Subcutaneous abdominal adipose tissue (tissue), 5 donors: ENCODE data around the gene EWSR1.

Experiments
- H3K27ac ChIP-seq: one replicate; pipeline ENCODE4 v1.7.0; 2013; ENCODE audit warnings: low read depth, mild to moderate bottlenecking, inconsistent platforms, low read length, moderate library complexity
- H3K27me3 ChIP-seq, 5 donors: one replicate each; pipeline ENCODE4 v1.7.0; 2013; ENCODE audit warnings: low read length in 5 of 5, inconsistent platforms in 1 of 5; ENCODE audit not compliant: control insufficient read depth in 5 of 5, insufficient read depth in 4 of 5
- H3K36me3 ChIP-seq, 5 donors: one replicate each; pipeline ENCODE4 v1.7.0; 2013; ENCODE audit warnings: low read length in 5 of 5; ENCODE audit not compliant: control insufficient read depth in 5 of 5, insufficient read depth in 5 of 5
- H3K4me1 ChIP-seq, 5 donors: one replicate each; pipeline ENCODE4 v1.7.0; 2013; ENCODE audit warnings: low read length in 5 of 5, mild to moderate bottlenecking in 3 of 5, moderate library complexity in 1 of 5; ENCODE audit not compliant: control insufficient read depth in 5 of 5, insufficient read depth in 5 of 5
- H3K4me3 ChIP-seq, 5 donors: one replicate each; pipeline ENCODE4 v1.7.0; 2013; ENCODE audit warnings: low read length in 5 of 5, low read depth in 1 of 5
- H3K9ac ChIP-seq, 5 donors: one replicate each; pipeline ENCODE4 v1.7.0; 2013; ENCODE audit warnings: low read length in 5 of 5, mild to moderate bottlenecking in 4 of 5, moderate library complexity in 3 of 5
- H3K9me3 ChIP-seq, 5 donors: one replicate each; pipeline ENCODE4 v1.7.0; 2013; ENCODE audit warnings: low read length in 5 of 5; ENCODE audit not compliant: control insufficient read depth in 5 of 5
- donor health status: healthy.
- donor health status: healthy.
- donor health status: healthy.
- donor health status: healthy.
- donor health status: healthy.

Gene EWSR1

DNA sequence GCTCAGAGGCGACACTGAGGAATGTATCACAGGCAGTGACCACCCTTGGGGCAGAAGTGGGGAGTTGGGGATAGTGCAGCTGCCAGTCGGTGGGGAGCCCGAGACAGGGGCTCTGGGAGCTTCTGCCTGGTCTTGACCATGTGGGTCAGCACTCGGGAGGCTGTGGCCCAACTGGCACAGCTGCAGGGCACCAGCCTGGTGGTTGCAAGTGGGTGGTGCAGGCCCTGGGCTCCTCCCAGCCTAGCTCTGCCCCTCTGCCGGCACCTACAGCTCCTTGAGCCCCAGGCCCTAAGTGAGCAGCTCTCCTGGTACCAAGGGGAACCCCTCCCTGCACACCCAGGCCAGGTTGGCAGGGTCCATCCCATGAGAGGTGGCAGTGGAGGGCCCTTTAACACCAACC is 60.0 kb downstream of the EWSR1 start:
- Histone ChIP-seq H3K4me1 (peaks cover 0 to 14% (median 8%) of the 10 kb centered on the region in 5 donors), H3K36me3 (peaks cover 0 to 71% (median 58%) of the 10 kb centered on the region in 5 donors), H3K27me3 (no peaks in the 10 kb centered on the region), H3K4me3 (no peak overlapping the region), H3K9ac (no peak overlapping the region), H3K27ac (no peak overlapping the region), H3K9me3 (no peaks in the 10 kb centered on the region)

DNA sequence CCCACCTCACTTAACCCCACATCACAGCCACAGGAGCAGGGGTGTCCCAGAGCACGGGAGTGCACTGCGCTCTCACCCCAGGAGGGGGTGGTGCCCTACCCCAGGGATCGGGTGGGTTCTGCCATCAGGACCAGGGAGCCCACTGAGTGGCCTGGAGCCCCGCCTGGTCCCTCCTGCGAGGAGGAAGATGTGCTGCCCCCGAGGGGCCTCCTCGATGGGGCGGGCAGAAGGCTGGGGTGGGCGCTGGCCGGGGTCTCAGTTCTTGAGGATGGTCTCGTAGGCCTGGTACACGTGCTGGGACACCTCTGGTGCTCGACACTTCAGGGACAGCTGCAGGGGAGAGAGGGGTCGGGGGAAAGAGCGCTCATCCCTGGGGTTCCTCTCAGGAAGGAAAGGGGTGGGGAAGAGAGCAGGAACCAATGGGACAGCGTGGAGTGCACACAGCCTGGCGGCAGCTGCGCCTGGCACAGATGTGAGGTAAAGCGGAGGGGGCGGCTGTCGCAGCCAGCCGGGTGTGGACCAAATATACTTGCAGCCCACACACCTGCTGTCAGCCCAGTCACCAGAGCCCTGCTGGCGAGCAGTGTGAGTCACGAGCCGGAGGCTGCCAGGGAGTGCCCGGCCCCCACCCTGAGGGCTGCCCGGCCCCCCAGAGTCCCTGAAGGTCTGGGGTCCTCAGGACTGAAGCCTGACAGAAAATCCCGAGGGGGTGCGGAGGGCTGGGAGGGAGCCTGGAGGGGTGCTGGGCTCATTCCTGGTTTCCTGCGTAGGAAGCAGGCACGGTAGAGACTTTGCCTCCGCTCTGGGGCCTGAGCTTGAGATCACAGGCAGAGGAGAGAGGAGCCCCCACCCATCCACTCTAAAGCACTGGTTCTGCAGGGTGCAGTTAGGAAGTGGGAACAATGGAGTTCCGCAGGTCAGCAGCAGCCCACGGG is 60.8 kb downstream of the EWSR1 start:
- Histone ChIP-seq H3K4me1 (peaks cover 0 to 14% (median 8%) of the 10 kb centered on the region in 5 donors), H3K27me3 (no peaks in the 10 kb centered on the region), H3K4me3 (no peak overlapping the region), H3K9me3 (no peaks in the 10 kb centered on the region), H3K36me3 (peaks cover 0 to 78% (median 61%) of the 10 kb centered on the region in 5 donors), H3K9ac (no peak overlapping the region), H3K27ac (no peak overlapping the region)

DNA sequence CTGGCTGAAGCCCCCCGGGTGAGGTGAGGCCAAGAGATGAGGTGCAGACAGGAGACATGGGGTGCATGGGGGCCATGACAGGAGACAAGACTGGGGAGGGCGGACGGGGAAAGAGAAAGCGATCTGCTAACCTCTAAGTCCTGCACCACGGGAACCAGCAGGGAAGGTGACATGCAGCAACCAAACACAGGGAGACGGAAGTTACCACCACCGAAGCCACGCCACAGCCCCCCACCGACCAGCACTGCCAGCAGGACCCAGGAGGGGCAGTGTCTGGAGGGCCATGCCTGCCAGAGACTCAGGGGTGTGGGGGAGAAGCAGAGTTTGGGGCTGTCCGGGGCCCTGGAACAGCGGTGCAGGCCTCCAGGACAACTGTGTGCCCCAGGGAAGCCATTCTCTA is 61.5 kb downstream of the EWSR1 start:
- Histone ChIP-seq H3K27ac (no peak overlapping the region), H3K4me3 (no peak overlapping the region), H3K27me3 (no peaks in the 10 kb centered on the region), H3K36me3 (peaks cover 0 to 86% (median 68%) of the 10 kb centered on the region in 5 donors), H3K9ac (no peak overlapping the region), H3K4me1 (peaks cover 0 to 14% (median 8%) of the 10 kb centered on the region in 5 donors), H3K9me3 (no peaks in the 10 kb centered on the region)

DNA sequence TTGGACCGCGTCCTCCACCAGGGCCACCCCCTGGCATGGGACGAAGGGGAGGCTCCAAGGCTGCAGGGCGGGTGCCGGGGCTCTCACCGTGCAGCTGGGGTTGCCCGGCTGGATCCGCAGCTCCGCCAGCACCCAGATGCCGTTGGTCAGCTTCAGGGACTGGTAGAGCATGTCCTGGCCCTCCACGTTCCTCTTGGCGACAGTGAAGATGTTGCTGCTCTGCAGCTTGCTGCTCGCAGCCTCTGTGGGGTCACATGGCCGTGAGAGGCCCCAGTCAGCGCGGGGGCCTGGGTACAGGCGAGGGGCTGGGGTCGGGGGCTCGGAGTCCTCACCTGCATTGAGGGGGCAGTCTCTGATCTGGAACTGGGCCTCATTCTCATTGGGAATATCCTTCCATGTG is 62.2 kb downstream of the EWSR1 start:
- no peak overlapping the region for H3K27ac ChIP-seq
- peaks cover 0 to 92% (median 76%) of the 10 kb centered on the region in 5 donors for H3K36me3 ChIP-seq

DNA sequence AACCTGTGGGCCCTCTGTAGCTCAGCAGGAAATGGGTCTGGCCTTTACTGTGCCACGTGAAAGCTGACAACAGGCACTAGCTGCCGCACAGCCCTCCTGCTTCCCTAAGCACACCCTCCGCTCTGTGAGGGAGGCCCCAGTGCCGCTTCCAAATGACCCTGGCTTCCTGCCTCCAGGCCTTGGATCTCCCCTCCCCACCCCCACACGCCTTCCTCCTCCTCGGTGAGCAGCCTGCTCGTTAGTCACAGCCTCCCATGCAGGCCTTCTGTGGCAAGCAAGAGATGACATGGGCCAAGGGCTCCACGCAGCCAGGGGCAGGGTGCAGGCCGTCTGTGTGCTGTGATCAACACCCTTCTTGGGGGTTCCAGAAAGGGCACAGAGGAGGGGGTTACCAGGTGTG is 62.7 kb downstream of the EWSR1 start:
- Histone ChIP-seq H3K36me3 (peaks cover 0 to 97% (median 78%) of the 10 kb centered on the region in 5 donors), H3K4me1 (peaks cover 0 to 13% (median 8%) of the 10 kb centered on the region in 5 donors), H3K9me3 (no peaks in the 10 kb centered on the region), H3K27me3 (no peaks in the 10 kb centered on the region), H3K27ac (no peak overlapping the region), H3K4me3 (no peak overlapping the region), H3K9ac (no peak overlapping the region)

More for the DNA sequence above, 62.2 kb downstream of the EWSR1 start:
- H3K27me3 ChIP-seq, result no peaks in the 10 kb centered on the region
- no peak overlapping the region for H3K9ac ChIP-seq
- H3K9me3 ChIP-seq, result no peaks in the 10 kb centered on the region
- no peak overlapping the region for H3K4me3 ChIP-seq
- peaks cover 0 to 14% (median 8%) of the 10 kb centered on the region in 5 donors for H3K4me1 ChIP-seq

DNA sequence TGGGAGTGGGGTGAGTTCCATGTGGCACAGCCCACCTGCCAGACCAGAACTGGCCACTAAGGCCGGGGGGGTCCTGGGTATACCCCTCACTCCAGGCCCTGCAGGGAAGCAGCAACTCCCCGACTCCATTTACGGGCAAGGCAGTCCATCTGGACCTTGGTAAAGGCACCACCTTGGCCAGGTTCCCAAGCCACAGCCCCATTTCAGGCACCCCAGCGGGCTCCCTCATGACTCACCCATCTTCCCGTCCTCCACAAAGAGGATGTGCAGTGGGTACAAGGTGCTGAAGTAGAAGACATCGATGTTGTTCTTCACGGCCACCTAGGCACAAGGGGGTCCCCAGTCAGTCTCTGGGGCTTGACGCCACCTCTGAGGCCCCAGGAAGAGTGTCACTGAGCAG is 63.1 kb downstream of the EWSR1 start:
- Histone ChIP-seq H3K36me3 (peaks cover 0 to 99% (median 83%) of the 10 kb centered on the region in 5 donors), H3K27me3 (no peaks in the 10 kb centered on the region), H3K27ac (no peak overlapping the region), H3K4me3 (no peak overlapping the region), H3K4me1 (peaks cover 0 to 9% (median 7%) of the 10 kb centered on the region in 5 donors), H3K9me3 (no peaks in the 10 kb centered on the region), H3K9ac (no peak overlapping the region)

DNA sequence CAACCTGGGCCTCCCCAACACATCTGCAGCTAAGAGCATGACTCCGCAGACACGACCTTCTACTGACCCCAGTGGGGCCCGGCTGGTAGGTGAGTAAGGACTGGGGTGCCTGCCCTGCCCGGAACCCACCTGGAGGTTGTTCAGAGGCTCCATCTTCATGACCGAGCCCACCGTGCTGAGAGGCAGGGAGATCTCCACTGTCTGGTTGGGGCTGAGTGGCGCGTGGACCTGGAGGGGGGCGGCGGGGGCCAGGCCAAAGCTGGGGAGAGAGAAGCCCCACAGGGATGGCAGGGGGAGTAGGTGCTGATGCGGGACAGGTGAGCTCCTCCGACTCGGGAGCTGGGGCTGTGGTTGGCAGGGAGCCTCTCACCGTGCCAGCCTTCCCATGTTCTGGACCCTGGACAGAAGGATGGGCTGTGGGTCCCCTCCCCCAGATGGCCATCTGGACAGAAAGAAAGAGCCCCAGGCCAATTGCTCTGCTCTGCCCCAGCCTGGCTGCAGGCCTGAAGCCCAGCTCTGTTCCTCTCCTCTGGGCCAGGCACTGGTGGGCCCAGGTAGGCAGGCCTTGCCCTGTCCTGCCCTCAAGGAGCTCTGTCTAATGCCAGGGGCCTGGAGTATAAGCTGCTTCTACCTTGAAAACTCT is 63.7 kb downstream of the EWSR1 start:
- Histone ChIP-seq H3K27me3 (no peaks in the 10 kb centered on the region), H3K9me3 (no peaks in the 10 kb centered on the region), H3K9ac (no peak overlapping the region), H3K36me3 (peaks cover 0 to 98% (median 83%) of the 10 kb centered on the region in 5 donors), H3K27ac (no peak overlapping the region), H3K4me3 (no peak overlapping the region), H3K4me1 (peaks cover 0 to 14% (median 10%) of the 10 kb centered on the region in 5 donors)

DNA sequence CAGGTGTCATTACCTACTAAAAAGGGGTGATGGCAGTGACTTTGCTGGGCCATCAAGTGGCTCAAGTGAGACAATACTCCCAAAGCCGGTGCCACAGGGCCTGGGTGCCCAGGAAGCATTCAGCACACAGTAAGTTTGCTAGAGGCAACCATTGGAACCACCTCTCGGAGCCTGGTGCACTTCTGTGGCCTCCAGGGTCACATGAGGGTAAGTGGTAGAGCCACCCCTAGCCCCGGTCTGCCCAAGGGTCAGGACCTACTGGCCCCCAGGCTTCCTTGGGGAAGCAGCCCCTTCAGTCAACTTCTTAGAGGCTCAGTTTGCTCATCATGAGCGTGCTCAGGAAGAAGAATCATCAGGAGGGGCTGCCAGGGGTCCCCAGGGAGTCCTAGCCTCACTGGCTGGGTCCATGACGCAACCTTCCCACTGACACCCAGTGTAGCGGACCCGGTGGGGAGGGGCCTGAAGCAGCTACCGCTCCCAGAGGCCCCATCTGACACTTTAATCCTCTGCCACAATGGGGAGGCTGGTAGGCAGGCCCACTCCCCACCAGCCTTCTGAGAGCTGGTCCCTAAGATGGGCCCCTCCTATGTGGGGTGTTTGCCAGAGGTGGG is 64.9 kb downstream of the EWSR1 start:
- Histone ChIP-seq H3K27me3 (no peaks in the 10 kb centered on the region), H3K4me3 (no peak overlapping the region), H3K9ac (no peak overlapping the region), H3K9me3 (no peaks in the 10 kb centered on the region), H3K36me3 (peaks cover 0 to 98% (median 85%) of the 10 kb centered on the region in 5 donors), H3K27ac (no peak overlapping the region), H3K4me1 (peaks cover 0 to 25% (median 16%) of the 10 kb centered on the region in 5 donors)

DNA sequence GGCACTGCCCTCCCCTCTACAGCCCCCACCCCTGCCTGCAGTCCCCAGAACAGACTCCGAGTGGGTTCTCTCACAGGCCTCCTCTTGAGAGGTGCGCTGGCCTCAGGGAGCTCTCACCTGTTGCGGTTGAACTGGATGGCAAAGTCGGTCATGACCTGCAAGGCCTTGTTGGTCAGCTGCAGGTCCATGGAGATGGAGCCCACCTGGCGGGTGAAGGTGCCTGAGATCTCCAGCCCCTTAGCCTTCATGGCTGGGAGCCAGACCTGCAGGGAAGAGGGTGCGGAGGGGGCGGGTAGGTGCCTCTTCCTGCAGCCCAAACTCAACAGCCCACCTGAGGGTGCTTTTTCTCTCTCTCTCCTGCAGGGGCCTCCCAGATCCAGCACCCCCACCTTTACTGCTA is 66.1 kb downstream of the EWSR1 start:
- H3K4me3 ChIP-seq, result no peak overlapping the region
- H3K27ac ChIP-seq, result no peak overlapping the region
- H3K36me3 ChIP-seq, result peaks cover 0 to 98% (median 86%) of the 10 kb centered on the region in 5 donors
- H3K9me3 ChIP-seq, result no peaks in the 10 kb centered on the region
- no peaks in the 10 kb centered on the region for H3K27me3 ChIP-seq
- peaks cover 0 to 25% (median 16%) of the 10 kb centered on the region in 5 donors for H3K4me1 ChIP-seq
- H3K9ac ChIP-seq, result no peak overlapping the region
